Astrocyte of the cerebellum (primary cell): Measurements from ENCODE around the gene POFUT2.

Source experiments
- DNase-seq: peaks from one replicate; pipeline ENCODE4 v3.0.0-alpha.2; 2011; ENCODE audit warnings: low read depth
- H3K4me3 ChIP-seq: 2 replicates; pipeline ENCODE4 v1.5.1; 2011; ENCODE audit warnings: mild to moderate bottlenecking, low read depth, low read length, moderate library complexity
- CTCF ChIP-seq: IDR thresholded peaks from 2 replicates; pipeline ENCODE4 v1.5.1; 2012; ENCODE audit warnings: low read length, low read depth, moderate library complexity, mild to moderate bottlenecking; ENCODE audit errors: missing control alignments
- in situ Hi-C: cut with HindIII; loops from 2 replicates; pipeline ENCODE4 v1.10.0; 2017; ENCODE audit warnings: low sequenced_read_pairs

Gene POFUT2

DNA sequence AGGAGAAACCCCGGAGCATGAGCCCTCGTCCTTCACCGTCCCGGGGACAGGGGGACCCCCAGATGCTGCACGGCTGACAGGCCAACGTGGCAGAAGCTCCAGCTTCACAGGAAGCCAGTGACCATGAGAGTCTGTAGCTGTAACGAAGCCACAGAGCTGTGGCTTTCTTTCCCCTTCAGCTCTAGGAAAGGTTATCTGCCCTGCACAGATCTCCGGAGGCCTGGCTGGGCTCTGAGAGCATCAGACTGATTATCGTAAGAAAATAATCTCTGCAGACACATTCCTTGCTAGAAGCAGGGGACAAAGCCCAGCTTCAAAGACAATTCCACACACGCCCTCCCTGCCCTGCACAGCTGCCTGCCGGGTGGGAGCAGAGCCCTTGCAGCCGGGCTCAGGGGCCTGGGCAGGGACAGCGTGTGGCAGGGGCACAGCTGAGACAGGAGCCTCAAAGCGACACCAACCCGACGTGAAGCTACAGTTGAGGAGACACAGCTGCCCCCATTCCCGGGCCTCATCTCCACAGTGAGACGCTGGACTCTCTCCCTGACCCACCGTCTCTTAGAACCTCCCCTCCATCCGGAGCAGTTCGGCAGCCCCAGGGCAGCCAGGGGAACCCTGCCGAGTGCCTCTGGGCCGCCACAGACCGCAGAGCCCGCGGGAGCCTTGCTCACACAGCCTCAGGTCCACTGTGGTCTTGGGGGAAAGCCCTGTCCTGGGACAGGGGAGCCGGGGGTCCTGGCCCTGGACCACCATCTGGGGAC lies 30.6 kb downstream of the POFUT2 start:
- no peak for DNase-seq
- TF ChIP-seq CTCF, result no peak
- H3K4me3 ChIP-seq, result no peak overlapping the region

DNA sequence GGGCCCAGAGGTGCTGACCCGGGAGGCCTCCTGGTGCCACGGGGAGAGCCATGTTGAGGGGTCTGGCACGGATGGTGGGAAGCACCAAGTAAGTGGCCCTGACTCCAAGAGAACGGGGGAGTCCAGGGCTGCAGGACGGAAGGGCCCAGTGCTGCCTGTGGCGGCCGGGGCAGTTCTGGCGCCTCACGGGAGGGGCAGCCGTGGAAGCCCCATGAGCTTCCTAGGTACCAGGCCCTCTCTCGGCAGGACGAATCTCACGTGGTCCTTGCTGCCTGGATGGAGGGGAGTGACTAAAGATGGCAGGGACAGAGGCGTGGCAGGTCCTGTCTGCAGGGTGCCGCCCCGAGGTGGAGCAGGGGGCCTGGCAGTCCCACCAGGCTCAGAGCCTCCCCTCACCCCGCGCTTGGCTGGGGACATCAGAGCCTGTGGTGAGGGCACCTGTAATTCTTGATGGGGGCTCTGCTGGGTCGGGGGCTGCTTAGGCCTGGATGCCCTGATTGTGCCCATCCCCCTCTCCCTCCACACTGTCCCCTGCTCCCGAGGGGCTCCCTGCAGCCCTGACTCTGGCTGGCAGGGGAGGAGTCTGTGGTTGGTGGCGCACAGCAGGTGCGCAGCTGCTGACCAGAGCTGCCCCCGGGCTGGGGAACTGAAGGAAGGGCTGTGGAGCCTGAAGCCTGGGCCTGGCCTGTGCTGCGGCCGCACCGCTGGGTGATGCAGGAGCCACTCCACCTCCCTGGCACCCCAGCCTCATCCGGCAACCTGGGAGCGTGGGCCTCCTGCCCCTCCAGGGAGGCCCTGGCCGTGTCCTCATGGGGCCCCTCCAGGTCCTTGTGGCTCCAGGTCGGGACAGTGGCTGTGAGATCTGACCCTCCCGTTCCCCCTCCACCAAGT lies 31.4 kb downstream of the POFUT2 start:
- DNase-seq, result no peak
- no peak for TF ChIP-seq CTCF
- in situ Hi-C loops, result no loop called here
- no peak overlapping the region for H3K4me3 ChIP-seq

More for the DNA sequence above, 30.6 kb downstream of the POFUT2 start:
- in situ Hi-C loops, result no loop called here

GRCh38 chr21:45255381-45256020 lies 32.2 kb downstream of the POFUT2 start:
- TF ChIP-seq CTCF, result no peak
- DNase-seq, result no peak
- no peak overlapping the region for H3K4me3 ChIP-seq
- in situ Hi-C loops, result no loop called here

GRCh38 chr21:45254460-45254930 lies 33.2 kb downstream of the POFUT2 start:
- in situ Hi-C loops, result no loop called here
- no peak overlapping the region for H3K4me3 ChIP-seq
- DNase-seq, result no peak
- TF ChIP-seq CTCF, result no peak

DNA sequence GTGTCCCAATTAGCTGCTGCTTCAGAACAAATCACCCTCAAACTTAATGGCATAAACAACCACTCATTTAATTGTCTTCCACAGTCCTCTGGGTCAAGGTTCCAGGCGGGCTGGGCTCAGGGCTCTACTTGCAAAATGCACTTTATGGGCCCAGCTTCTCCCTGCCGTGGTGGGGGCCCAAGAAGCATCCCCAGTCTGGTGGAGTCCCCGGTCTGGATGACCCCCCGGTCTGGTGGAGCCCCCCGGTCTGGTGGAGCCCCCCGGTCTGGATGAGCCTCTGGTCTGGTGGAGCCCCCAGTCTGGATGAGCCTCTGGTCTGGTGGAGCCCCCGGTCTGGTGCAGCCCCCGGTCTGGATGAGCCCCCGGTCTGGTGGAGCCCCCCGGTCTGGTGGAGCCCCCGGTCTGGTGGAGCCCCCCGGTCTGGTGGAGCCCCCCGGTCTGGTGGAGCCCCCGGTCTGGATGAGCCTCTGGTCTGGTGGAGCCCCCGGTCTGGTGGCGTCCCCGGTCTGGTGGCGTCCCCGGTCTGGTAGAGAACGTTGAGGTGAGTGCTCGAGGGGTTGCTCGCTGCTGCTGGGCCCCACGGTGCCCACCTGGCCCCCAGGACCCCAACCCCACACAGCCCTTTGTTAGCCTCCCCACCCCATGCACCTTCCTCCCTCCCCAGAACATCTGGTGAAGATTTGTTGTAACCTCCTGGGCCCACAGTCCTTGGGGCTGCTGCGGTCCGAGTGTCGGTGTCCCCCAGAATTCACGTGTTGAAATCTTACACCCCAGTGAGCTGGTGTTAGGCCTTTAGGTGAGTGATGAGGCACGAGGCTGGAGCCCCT lies 33.8 kb downstream of the POFUT2 start:
- in situ Hi-C loops, result no loop called here
- TF ChIP-seq CTCF, result no peak

More for the DNA sequence above, 33.8 kb downstream of the POFUT2 start:
- DNase-seq, result no peak
- no peak overlapping the region for H3K4me3 ChIP-seq
